Astrocyte of the cerebellum (primary cell): ENCODE data around the gene HEBP2.

Source experiments
- DNase-seq: peaks from one replicate; pipeline ENCODE4 v3.0.0-alpha.2; 2011; ENCODE audit warnings: low read depth
- H3K4me3 ChIP-seq: 2 replicates; pipeline ENCODE4 v1.5.1; 2011; ENCODE audit warnings: mild to moderate bottlenecking, low read depth, low read length, moderate library complexity
- CTCF ChIP-seq: IDR thresholded peaks from 2 replicates; pipeline ENCODE4 v1.5.1; 2012; ENCODE audit warnings: low read length, low read depth, moderate library complexity, mild to moderate bottlenecking; ENCODE audit errors: missing control alignments
- in situ Hi-C: cut with HindIII; loops from 2 replicates; pipeline ENCODE4 v1.10.0; 2017; ENCODE audit warnings: low sequenced_read_pairs

Gene HEBP2

GRCh38 chr6:138382498-138383265 lies 21.3 kb upstream of the HEBP2 start:
- no peak overlapping the region for H3K4me3 ChIP-seq
- no peak for DNase-seq
- TF ChIP-seq CTCF = no peak
- in situ Hi-C loops = no loop called here

- TF ChIP-seq CTCF = no peak
- in situ Hi-C loops = no loop called here
- no peak overlapping the region for H3K4me3 ChIP-seq
- no peak for DNase-seq
Measured at GRCh38 chr6:138383776-138384175, 20.2 kb upstream of the HEBP2 start.

GRCh38 chr6:138386897-138387296 lies 17.1 kb upstream of the HEBP2 start:
- no peak for TF ChIP-seq CTCF
- no peak overlapping the region for H3K4me3 ChIP-seq
- no peak for DNase-seq
- in situ Hi-C loops = no loop called here

- H3K4me3 ChIP-seq = no peak overlapping the region
- in situ Hi-C loops = no loop called here
- TF ChIP-seq CTCF = no peak
- DNase-seq = no peak
Measured at GRCh38 chr6:138387577-138388368, 16.2 kb upstream of the HEBP2 start.

- in situ Hi-C loops = no loop called here
- no peak for TF ChIP-seq CTCF
- no peak for DNase-seq
- H3K4me3 ChIP-seq = no peak overlapping the region
Measured at GRCh38 chr6:138389551-138389950, 14.5 kb upstream of the HEBP2 start.

GRCh38 chr6:138393871-138394783 lies 9.9 kb upstream of the HEBP2 start:
- DNase-seq = no peak
- H3K4me3 ChIP-seq = no peak overlapping the region
- in situ Hi-C loops = no loop called here
- no peak for TF ChIP-seq CTCF
